HepG2 (cell line): ENCODE data around the gene ZNF23. TPM values are rescaled to one million over a fixed set of nuclear protein-coding genes. Genes with fewer than 3 reads are reported as not detected.
A peak's percentile ranks its signal among the peaks of the same experiment; 100 is the strongest.

ENCODE experiments used
- AGO1 ChIP-seq: fragments of 200-400 bp; formaldehyde crosslinking; IDR thresholded peaks from 2 replicates; pipeline ENCODE4 v1.6.1; 2017; ENCODE audit warnings: mild to moderate bottlenecking, low read depth, low read length, moderate library complexity; ENCODE audit not compliant: poor library complexity, severe bottlenecking
- FOXC1 ChIP-seq: sonication (generic); formaldehyde crosslinking; IDR thresholded peaks from 2 replicates; pipeline ENCODE4 v1.8.0; 2022; ENCODE audit warnings: mild to moderate bottlenecking, missing genetic modification reagents, borderline replicate concordance
- HOXA5 ChIP-seq: sonication (generic); formaldehyde crosslinking; IDR thresholded peaks from 2 replicates; pipeline ENCODE4 v1.4.0; 2020; ENCODE audit warnings: missing genetic modification reagents
- JDP2 ChIP-seq: sonication (generic); formaldehyde crosslinking; IDR thresholded peaks from 2 replicates; pipeline ENCODE4 v1.8.1; 2022; ENCODE audit warnings: missing genetic modification reagents, borderline replicate concordance
- KAT7 ChIP-seq: IDR thresholded peaks from 2 replicates; pipeline ENCODE4 v1.6.1; 2018; ENCODE audit warnings: borderline replicate concordance, missing compliant biosample characterization
- MAX ChIP-seq: IDR thresholded peaks from 2 replicates; pipeline ENCODE4 v1.6.1; 2012; ENCODE audit warnings: inconsistent platforms
- MEIS1 ChIP-seq: sonication (generic); formaldehyde crosslinking; IDR thresholded peaks from 2 replicates; pipeline ENCODE4 v1.9.0; 2021; ENCODE audit warnings: mild to moderate bottlenecking, missing genetic modification reagents, moderate library complexity, borderline replicate concordance
- MIXL1 ChIP-seq: IDR thresholded peaks from 2 replicates; pipeline ENCODE4 v1.6.1; 2016
- NONO ChIP-seq, 2 experiments: fragments of 450-650 bp in 1 of 2; sonication (generic) in 1 of 2; formaldehyde crosslinking in 1 of 2; IDR thresholded peaks in 1 of 2; conservative IDR thresholded peaks in 1 of 2; 2 replicates each; pipeline versions ENCODE4 v1.6.1 to v1.8.0; 2017 to 2022; ENCODE audit warnings: mild to moderate bottlenecking in 1 of 2, missing genetic modification reagents in 1 of 2, moderate library complexity in 1 of 2
- RAD21 ChIP-seq: fragments of 450-650 bp; formaldehyde crosslinking; IDR thresholded peaks from 2 replicates; pipeline ENCODE4 v1.5.0; 2020; ENCODE audit warnings: mild to moderate bottlenecking
- RBAK ChIP-seq: sonication (generic); formaldehyde crosslinking; IDR thresholded peaks from 2 replicates; pipeline ENCODE4 v1.5.1; 2020; ENCODE audit warnings: mild to moderate bottlenecking, missing genetic modification reagents
- ZBTB21 ChIP-seq: sonication (generic); formaldehyde crosslinking; IDR thresholded peaks from 2 replicates; pipeline ENCODE4 v1.4.0; 2020; ENCODE audit warnings: missing genetic modification reagents
- ZBTB7B ChIP-seq: sonication (generic); formaldehyde crosslinking; IDR thresholded peaks from 2 replicates; pipeline ENCODE4 v1.4.0; 2020; ENCODE audit warnings: missing genetic modification reagents
- ZMAT5 ChIP-seq: sonication (generic); formaldehyde crosslinking; IDR thresholded peaks from 2 replicates; pipeline ENCODE4 v1.5.0; 2020; ENCODE audit warnings: mild to moderate bottlenecking, low read depth, missing genetic modification reagents, borderline replicate concordance
- ZNF12 ChIP-seq: sonication (generic); formaldehyde crosslinking; IDR thresholded peaks from 2 replicates; pipeline ENCODE4 v1.5.0; 2020; ENCODE audit warnings: missing genetic modification reagents
- ZNF549 ChIP-seq: sonication (generic); formaldehyde crosslinking; IDR thresholded peaks from 2 replicates; pipeline ENCODE4 v1.5.0; 2020; ENCODE audit warnings: missing genetic modification reagents
- ZNF7 ChIP-seq: IDR thresholded peaks from 2 replicates; pipeline ENCODE4 v1.6.1; 2016; ENCODE audit warnings: missing biosample characterization, missing genetic modification reagents
- polyA plus RNA-seq, 8 experiments: library from polyadenylated mRNA; depleted of rRNA in 3 of 8; stranded (reverse) in 7 of 8; unstranded in 1 of 8; fragments of >200 nt; fragmentation: Illumina TruSeq in 4 of 8; extraction: Trizol in 4 of 8; gene quantifications; 2 replicates each; pipeline versions ENCODE4 v1.2.1 to v1.2.3, GENCODE V29; 2011 to 2016; ENCODE audit warnings: low read depth in 4 of 8, missing spikeins in 1 of 8, mixed read lengths in 1 of 8; ENCODE audit not compliant: insufficient read depth in 1 of 8
- total RNA-seq, 5 experiments: library from RNA; depleted of rRNA; stranded (reverse); fragments of >200 nt; fragmentation: Illumina TruSeq; extraction: Trizol; gene quantifications; 2 replicates each; pipeline ENCODE4 v1.2.3, GENCODE V29; 2016; ENCODE audit warnings: low read depth in 1 of 5
- TF ChIP-seq, protein P1 (sequence below): sonication (generic); formaldehyde crosslinking; IDR thresholded peaks from 2 replicates; pipeline ENCODE4 v1.8.0; 2022; ENCODE audit warnings: missing genetic modification reagents, low read depth, mild to moderate bottlenecking, borderline replicate concordance
- TF ChIP-seq, protein P2 (sequence below): IDR thresholded peaks from 2 replicates; pipeline ENCODE4 v1.6.1; 2016; ENCODE audit warnings: missing biosample characterization, missing genetic modification reagents, low read depth
- TF ChIP-seq, protein P3 (sequence below): sonication (generic); formaldehyde crosslinking; IDR thresholded peaks from 2 replicates; pipeline ENCODE4 v1.4.0; 2020; ENCODE audit warnings: missing genetic modification reagents
- TF ChIP-seq, protein P4 (sequence below): sonication (generic); formaldehyde crosslinking; conservative IDR thresholded peaks from 2 replicates; pipeline ENCODE4 v1.4.0; 2020; ENCODE audit warnings: missing genetic modification reagents

The ZNF23 gene
- total and polyA plus RNA-seq, 2 of the 13 experiments (the other 11 are each of a cell fraction or from before 2014, with no cell fraction given), result 8.6 to 12.2 TPM

GRCh38 chr16:71412270-71413160, 49.5 kb downstream of the ZNF23 start (continued):
- TF ChIP-seq KAT7 (CRISPR knock-in tag), result no peak
- no peak for TF ChIP-seq FOXC1 (CRISPR knock-in tag)
- TF ChIP-seq RAD21 (CRISPR knock-in tag), result peak; percentile 55; the same call in 1 of the 2 replicates
- 0 out of 2 replicates have a peak, but pooled peaks have one; percentile 19 for TF ChIP-seq ZBTB7B (CRISPR knock-in tag)
- TF ChIP-seq HOXA5 (CRISPR knock-in tag), result no peak; the same call in 1 of the 2 replicates
- no peak for TF ChIP-seq MEIS1
- TF ChIP-seq, protein P1, sequence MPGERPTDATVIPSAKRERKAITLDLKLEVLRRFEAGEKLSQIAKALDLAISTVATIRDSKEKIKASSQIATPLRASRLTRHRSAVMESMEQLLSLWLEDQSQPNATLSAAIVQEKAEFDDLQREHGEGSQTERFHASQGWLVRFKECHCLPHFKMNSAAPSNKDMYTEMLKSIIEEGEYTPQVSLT (CRISPR knock-in tag), result no peak
- no peak for TF ChIP-seq AGO1
- peak; percentile 28; the same call in 1 of the 2 replicates for TF ChIP-seq MIXL1 (CRISPR knock-in tag)
- TF ChIP-seq, protein P2, sequence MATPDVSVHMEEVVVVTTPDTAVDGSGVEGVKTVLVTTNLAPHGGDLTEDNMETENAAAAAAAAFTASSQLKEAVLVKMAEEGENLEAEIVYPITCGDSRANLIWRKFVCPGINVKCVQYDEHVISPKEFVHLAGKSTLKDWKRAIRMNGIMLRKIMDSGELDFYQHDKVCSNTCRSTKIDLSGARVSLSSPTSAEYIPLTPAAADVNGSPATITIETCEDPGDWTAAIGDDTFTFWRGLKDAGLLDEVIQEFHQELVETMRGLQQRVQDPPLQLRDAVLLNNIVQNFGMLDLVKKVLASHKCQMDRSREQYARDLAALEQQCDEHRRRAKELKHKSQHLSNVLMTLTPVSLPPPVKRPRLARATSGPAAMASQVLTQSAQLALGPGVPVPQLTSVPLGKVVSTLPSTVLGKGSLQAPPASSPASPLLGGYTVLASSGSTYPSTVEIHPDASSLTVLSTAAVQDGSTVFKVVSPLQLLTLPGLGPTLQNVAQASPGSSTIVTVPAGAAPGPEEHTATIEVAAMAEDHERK (CRISPR knock-in tag), result no peak
- TF ChIP-seq ZNF549, result no peak
- TF ChIP-seq JDP2 (CRISPR knock-in tag), result no peak
- TF ChIP-seq, protein P3, sequence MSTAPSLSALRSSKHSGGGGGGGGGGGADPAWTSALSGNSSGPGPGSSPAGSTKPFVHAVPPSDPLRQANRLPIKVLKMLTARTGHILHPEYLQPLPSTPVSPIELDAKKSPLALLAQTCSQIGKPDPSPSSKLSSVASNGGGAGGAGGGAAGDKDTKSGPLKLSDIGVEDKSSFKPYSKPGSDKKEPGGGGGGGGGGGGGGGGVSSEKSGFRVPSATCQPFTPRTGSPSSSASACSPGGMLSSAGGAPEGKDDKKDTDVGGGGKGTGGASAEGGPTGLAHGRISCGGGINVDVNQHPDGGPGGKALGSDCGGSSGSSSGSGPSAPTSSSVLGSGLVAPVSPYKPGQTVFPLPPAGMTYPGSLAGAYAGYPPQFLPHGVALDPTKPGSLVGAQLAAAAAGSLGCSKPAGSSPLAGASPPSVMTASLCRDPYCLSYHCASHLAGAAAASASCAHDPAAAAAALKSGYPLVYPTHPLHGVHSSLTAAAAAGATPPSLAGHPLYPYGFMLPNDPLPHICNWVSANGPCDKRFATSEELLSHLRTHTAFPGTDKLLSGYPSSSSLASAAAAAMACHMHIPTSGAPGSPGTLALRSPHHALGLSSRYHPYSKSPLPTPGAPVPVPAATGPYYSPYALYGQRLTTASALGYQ (CRISPR knock-in tag), result no peak
- TF ChIP-seq RBAK (CRISPR knock-in tag), result no peak
- TF ChIP-seq ZNF7 (CRISPR knock-in tag), result no peak
- no peak; the same call in 1 of the 2 replicates for TF ChIP-seq MAX
- TF ChIP-seq ZNF12, result no peak
- TF ChIP-seq ZBTB21, result no peak
- no peak for TF ChIP-seq ZMAT5 (CRISPR knock-in tag)
- TF ChIP-seq, protein P4, sequence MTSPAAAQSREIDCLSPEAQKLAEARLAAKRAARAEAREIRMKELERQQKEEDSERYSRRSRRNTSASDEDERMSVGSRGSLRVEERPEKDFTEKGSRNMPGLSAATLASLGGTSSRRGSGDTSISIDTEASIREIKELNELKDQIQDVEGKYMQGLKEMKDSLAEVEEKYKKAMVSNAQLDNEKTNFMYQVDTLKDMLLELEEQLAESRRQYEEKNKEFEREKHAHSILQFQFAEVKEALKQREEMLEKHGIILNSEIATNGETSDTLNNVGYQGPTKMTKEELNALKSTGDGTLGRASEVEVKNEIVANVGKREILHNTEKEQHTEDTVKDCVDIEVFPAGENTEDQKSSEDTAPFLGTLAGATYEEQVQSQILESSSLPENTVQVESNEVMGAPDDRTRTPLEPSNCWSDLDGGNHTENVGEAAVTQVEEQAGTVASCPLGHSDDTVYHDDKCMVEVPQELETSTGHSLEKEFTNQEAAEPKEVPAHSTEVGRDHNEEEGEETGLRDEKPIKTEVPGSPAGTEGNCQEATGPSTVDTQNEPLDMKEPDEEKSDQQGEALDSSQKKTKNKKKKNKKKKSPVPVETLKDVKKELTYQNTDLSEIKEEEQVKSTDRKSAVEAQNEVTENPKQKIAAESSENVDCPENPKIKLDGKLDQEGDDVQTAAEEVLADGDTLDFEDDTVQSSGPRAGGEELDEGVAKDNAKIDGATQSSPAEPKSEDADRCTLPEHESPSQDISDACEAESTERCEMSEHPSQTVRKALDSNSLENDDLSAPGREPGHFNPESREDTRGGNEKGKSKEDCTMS (CRISPR knock-in tag), result no peak
- no peak for TF ChIP-seq NONO (IDR thresholded peaks at IDR 0.05)
- no peak for TF ChIP-seq NONO (CRISPR knock-in tag; conservative IDR thresholded peaks at IDR 0.05)
